ENCODE data around the gene SIAH3.

Gene SIAH3, protein sequence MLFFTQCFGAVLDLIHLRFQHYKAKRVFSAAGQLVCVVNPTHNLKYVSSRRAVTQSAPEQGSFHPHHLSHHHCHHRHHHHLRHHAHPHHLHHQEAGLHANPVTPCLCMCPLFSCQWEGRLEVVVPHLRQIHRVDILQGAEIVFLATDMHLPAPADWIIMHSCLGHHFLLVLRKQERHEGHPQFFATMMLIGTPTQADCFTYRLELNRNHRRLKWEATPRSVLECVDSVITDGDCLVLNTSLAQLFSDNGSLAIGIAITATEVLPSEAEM

GRCh38 chr13:45851171-45851921 is at the start of gene SIAH3:
Gene SIAH3 (minus strand): TSS chr13:45851753. CDS start chr13:45851629, 124 bp downstream.
- peak; percentile 18 for DNase-seq (ENCODE audit: low read depth)
- TF ChIP-seq, protein P1, sequence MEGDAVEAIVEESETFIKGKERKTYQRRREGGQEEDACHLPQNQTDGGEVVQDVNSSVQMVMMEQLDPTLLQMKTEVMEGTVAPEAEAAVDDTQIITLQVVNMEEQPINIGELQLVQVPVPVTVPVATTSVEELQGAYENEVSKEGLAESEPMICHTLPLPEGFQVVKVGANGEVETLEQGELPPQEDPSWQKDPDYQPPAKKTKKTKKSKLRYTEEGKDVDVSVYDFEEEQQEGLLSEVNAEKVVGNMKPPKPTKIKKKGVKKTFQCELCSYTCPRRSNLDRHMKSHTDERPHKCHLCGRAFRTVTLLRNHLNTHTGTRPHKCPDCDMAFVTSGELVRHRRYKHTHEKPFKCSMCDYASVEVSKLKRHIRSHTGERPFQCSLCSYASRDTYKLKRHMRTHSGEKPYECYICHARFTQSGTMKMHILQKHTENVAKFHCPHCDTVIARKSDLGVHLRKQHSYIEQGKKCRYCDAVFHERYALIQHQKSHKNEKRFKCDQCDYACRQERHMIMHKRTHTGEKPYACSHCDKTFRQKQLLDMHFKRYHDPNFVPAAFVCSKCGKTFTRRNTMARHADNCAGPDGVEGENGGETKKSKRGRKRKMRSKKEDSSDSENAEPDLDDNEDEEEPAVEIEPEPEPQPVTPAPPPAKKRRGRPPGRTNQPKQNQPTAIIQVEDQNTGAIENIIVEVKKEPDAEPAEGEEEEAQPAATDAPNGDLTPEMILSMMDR (IDR thresholded peaks at IDR 0.05; ENCODE audit: low read length, missing control alignments) = no peak
- no peak within 1 kb of the TSS for H3K4me3 ChIP-seq (replicated peaks; ENCODE audit: low read depth, low read length)

- TF ChIP-seq, protein P1 (IDR thresholded peaks at IDR 0.05; ENCODE audit: low read length, missing control alignments) = no peak
- no peak for DNase-seq (ENCODE audit: low read depth)
These were observed 47.9 kb upstream of the SIAH3 start for GRCh38 chr13:45899406-45899805.

GRCh38 chr13:45897562-45897961 is 46.0 kb upstream of the SIAH3 start:
- no peak for DNase-seq (ENCODE audit: low read depth)
- TF ChIP-seq, protein P1 (IDR thresholded peaks at IDR 0.05; ENCODE audit: low read length, missing control alignments) = no peak
- H3K4me3 ChIP-seq (replicated peaks; ENCODE audit: low read depth, low read length) = no peak overlapping the region

More at GRCh38 chr13:45899406-45899805, 47.9 kb upstream of the SIAH3 start:
- H3K4me3 ChIP-seq (replicated peaks; ENCODE audit: low read depth, low read length) = no peak overlapping the region

- DNase-seq (ENCODE audit: low read depth) = no peak
- H3K4me3 ChIP-seq (replicated peaks; ENCODE audit: low read depth, low read length) = no peak overlapping the region
- TF ChIP-seq, protein P1 (IDR thresholded peaks at IDR 0.05; ENCODE audit: low read length, missing control alignments) = no peak
These were observed 44.7 kb upstream of the SIAH3 start for GRCh38 chr13:45896285-45896684.

GRCh38 chr13:45895881-45896280 is 44.3 kb upstream of the SIAH3 start:
- no peak overlapping the region for H3K4me3 ChIP-seq (replicated peaks; ENCODE audit: low read depth, low read length)

DNA sequence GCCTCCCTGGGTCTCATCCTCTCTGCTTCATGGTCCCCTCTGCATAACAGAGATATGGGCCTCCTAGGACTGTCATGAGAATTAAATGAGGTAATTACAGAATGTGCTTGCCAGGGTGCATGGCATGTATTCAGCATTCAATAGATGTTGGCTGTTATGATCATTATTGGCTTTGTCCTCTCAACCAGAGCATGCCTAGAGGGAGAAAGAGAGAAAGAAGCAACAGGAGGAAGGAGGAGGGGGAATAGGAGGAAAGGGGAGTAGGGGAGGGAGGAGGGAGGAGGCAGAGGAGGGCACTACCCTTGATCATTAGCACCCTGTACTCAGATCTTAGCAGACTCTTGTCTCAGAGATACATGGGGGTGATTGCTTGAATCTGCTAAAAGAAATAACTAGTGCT is 41.0 kb upstream of the SIAH3 start:
- no peak overlapping the region for H3K4me3 ChIP-seq (replicated peaks; ENCODE audit: low read depth, low read length)
- DNase-seq (ENCODE audit: low read depth) = no peak
- TF ChIP-seq, protein P1 (IDR thresholded peaks at IDR 0.05; ENCODE audit: low read length, missing control alignments) = no peak

More at GRCh38 chr13:45895881-45896280, 44.3 kb upstream of the SIAH3 start:
- TF ChIP-seq, protein P1 (IDR thresholded peaks at IDR 0.05; ENCODE audit: low read length, missing control alignments) = no peak
- DNase-seq (ENCODE audit: low read depth) = no peak
